Right atrium auricular region (tissue), 2 donors: ENCODE measurements around the gene CCNI2. TPM values are rescaled to one million over a fixed set of nuclear protein-coding genes. Genes with fewer than 3 reads are reported as not detected.

Experiments
- DNase-seq: peaks from one replicate; pipeline ENCODE4 v3.0.0-alpha.2; 2019; ENCODE audit warnings: low spot score
- H3K27ac ChIP-seq, 2 donors: fragments of 200-600 bp; sonication (generic); 1 replicate in 1 of 2; 2 replicates in 1 of 2; pipeline ENCODE4 v1.5.1; 2016 to 2019
- H3K27me3 ChIP-seq, 2 donors: fragments of 200-600 bp; sonication (generic); one replicate each; pipeline versions ENCODE4 v1.5.1 to v1.6.0; 2017 to 2019
- H3K36me3 ChIP-seq: fragments of 200-600 bp; sonication (generic); one replicate; pipeline ENCODE4 v1.5.1; 2016
- H3K4me1 ChIP-seq, 2 donors: fragments of 200-600 bp; sonication (generic); one replicate each; pipeline versions ENCODE4 v1.5.1 to v1.6.0; 2017 to 2019
- H3K4me3 ChIP-seq, 2 donors: fragments of 200-600 bp; sonication (generic); 1 replicate in 1 of 2; 2 replicates in 1 of 2; pipeline ENCODE4 v1.5.1; 2017 to 2019; ENCODE audit warnings: mild to moderate bottlenecking in 1 of 2, moderate library complexity in 1 of 2
- H3K9me3 ChIP-seq, 2 donors: fragments of 200-600 bp; sonication (generic); one replicate each; pipeline ENCODE4 v1.5.1; 2019
- CTCF ChIP-seq, 2 donors: fragments of 200-600 bp; sonication (generic); IDR thresholded peaks; one replicate each; pipeline ENCODE4 v1.5.1; 2019; ENCODE audit warnings: antibody characterized with exemption in 2 of 2
- total RNA-seq, 2 donors: library from RNA; depleted of rRNA; stranded (reverse); fragments of >200 nt; gene quantifications; one replicate each; pipeline ENCODE4 v1.1.0, GENCODE V29; 2016

The CCNI2 gene
- total RNA-seq, 2 donors from 2014 or later = not detected

- no peak for TF ChIP-seq CTCF (IDR thresholded peaks at IDR 0.05)
- peak overlapping the region; percentile 22 to 54 for H3K4me3 ChIP-seq
- no peak for DNase-seq
- no peaks in the 10 kb centered on the region for H3K9me3 ChIP-seq
- H3K27me3 ChIP-seq = no peaks in the 10 kb centered on the region
- peaks cover 0 to 12% of the 10 kb centered on the region in 2 donors for H3K4me1 ChIP-seq
- no peaks in the 10 kb centered on the region for H3K36me3 ChIP-seq
- H3K27ac ChIP-seq = peak overlapping the region in 1 of 2 donors; percentile 3
Measured at GRCh38 chr5:132747616-132748440, 602 bp downstream of the CCNI2 start.

- H3K4me1 ChIP-seq = peaks cover 0 to 12% of the 10 kb centered on the region in 2 donors
- no peaks in the 10 kb centered on the region for H3K36me3 ChIP-seq
- TF ChIP-seq CTCF (IDR thresholded peaks at IDR 0.05) = no peak
- H3K4me3 ChIP-seq = no peak overlapping the region
- no peaks in the 10 kb centered on the region for H3K9me3 ChIP-seq
- H3K27ac ChIP-seq = no peak overlapping the region
- DNase-seq = no peak
- H3K27me3 ChIP-seq = no peaks in the 10 kb centered on the region
Measured at GRCh38 chr5:132748522-132749000, 1.3 kb downstream of the CCNI2 start.

- peaks cover 0 to 12% of the 10 kb centered on the region in 2 donors for H3K4me1 ChIP-seq
- no peak overlapping the region for H3K4me3 ChIP-seq
- H3K36me3 ChIP-seq = no peaks in the 10 kb centered on the region
- no peaks in the 10 kb centered on the region for H3K27me3 ChIP-seq
- no peak for DNase-seq
- H3K9me3 ChIP-seq = no peaks in the 10 kb centered on the region
- H3K27ac ChIP-seq = no peak overlapping the region
- TF ChIP-seq CTCF (IDR thresholded peaks at IDR 0.05) = no peak
Measured at GRCh38 chr5:132749506-132749905, 2.3 kb downstream of the CCNI2 start.

- TF ChIP-seq CTCF (IDR thresholded peaks at IDR 0.05) = no peak
- Histone ChIP-seq H3K4me3 (no peak overlapping the region), H3K4me1 (peaks cover 0 to 12% of the 10 kb centered on the region in 2 donors), H3K27me3 (no peaks in the 10 kb centered on the region), H3K9me3 (no peaks in the 10 kb centered on the region), H3K36me3 (no peaks in the 10 kb centered on the region), H3K27ac (no peak overlapping the region)
- DNase-seq = no peak
Measured at GRCh38 chr5:132750471-132751230, 3.4 kb downstream of the CCNI2 start.

GRCh38 chr5:132751444-132751843 is 4.2 kb downstream of the CCNI2 start:
- no peak for TF ChIP-seq CTCF (IDR thresholded peaks at IDR 0.05)
- no peaks in the 10 kb centered on the region for H3K36me3 ChIP-seq
- H3K27me3 ChIP-seq = no peaks in the 10 kb centered on the region
- H3K4me3 ChIP-seq = no peak overlapping the region
- no peaks in the 10 kb centered on the region for H3K9me3 ChIP-seq
- no peak overlapping the region for H3K27ac ChIP-seq
- H3K4me1 ChIP-seq = peaks cover 0 to 12% of the 10 kb centered on the region in 2 donors
- peak; percentile 89 for DNase-seq
